Measurements from ENCODE around the gene CYP2A7.
"Not testable (repeated sequence)": the region's sequence is repeated elsewhere in the genome, so short reads cannot be mapped to it uniquely, and the experiment has no call there.

DNA sequence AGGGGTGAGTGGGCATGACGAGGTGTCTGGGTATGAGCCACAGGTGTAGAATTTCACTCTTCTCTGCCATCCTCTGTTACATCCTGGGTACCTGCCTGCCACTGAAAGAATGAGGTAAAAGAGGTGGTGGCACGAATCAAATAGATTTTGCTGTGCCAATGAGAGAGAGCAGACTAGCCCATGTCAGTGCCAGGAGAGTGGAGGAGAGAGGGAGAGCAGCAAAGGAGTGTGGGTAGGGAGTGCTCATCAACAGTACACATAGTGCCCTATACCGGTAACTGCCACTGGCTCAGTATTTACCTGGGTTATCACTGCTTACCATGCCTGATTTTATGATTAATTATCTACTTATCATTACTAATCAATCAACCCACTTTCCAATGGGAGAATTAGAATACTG is 47.9 kb upstream of the CYP2A7 start:
- not testable (repeated sequence) for TF ChIP-seq SNAI2 (CRISPR knock-in tag; IDR thresholded peaks at IDR 0.05); ARNTL (CRISPR knock-in tag; IDR thresholded peaks at IDR 0.05; ENCODE audit: borderline replicate concordance, low read depth); GLIS3 (CRISPR knock-in tag; IDR thresholded peaks at IDR 0.05); ZNF565 (CRISPR knock-in tag; conservative IDR thresholded peaks at IDR 0.05; ENCODE audit: low read depth); ZFP3 (CRISPR knock-in tag; IDR thresholded peaks at IDR 0.05); BACH2 (CRISPR knock-in tag; IDR thresholded peaks at IDR 0.05; ENCODE audit: borderline replicate concordance); ZC3H10 (CRISPR knock-in tag; IDR thresholded peaks at IDR 0.05)
- TF ChIP-seq, protein P1, sequence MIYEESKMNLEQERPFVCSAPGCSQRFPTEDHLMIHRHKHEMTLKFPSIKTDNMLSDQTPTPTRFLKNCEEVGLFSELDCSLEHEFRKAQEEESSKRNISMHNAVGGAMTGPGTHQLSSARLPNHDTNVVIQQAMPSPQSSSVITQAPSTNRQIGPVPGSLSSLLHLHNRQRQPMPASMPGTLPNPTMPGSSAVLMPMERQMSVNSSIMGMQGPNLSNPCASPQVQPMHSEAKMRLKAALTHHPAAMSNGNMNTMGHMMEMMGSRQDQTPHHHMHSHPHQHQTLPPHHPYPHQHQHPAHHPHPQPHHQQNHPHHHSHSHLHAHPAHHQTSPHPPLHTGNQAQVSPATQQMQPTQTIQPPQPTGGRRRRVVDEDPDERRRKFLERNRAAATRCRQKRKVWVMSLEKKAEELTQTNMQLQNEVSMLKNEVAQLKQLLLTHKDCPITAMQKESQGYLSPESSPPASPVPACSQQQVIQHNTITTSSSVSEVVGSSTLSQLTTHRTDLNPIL (CRISPR knock-in tag; IDR thresholded peaks at IDR 0.05; ENCODE audit: low read depth), result not testable (repeated sequence)
- TF ChIP-seq, protein P2, sequence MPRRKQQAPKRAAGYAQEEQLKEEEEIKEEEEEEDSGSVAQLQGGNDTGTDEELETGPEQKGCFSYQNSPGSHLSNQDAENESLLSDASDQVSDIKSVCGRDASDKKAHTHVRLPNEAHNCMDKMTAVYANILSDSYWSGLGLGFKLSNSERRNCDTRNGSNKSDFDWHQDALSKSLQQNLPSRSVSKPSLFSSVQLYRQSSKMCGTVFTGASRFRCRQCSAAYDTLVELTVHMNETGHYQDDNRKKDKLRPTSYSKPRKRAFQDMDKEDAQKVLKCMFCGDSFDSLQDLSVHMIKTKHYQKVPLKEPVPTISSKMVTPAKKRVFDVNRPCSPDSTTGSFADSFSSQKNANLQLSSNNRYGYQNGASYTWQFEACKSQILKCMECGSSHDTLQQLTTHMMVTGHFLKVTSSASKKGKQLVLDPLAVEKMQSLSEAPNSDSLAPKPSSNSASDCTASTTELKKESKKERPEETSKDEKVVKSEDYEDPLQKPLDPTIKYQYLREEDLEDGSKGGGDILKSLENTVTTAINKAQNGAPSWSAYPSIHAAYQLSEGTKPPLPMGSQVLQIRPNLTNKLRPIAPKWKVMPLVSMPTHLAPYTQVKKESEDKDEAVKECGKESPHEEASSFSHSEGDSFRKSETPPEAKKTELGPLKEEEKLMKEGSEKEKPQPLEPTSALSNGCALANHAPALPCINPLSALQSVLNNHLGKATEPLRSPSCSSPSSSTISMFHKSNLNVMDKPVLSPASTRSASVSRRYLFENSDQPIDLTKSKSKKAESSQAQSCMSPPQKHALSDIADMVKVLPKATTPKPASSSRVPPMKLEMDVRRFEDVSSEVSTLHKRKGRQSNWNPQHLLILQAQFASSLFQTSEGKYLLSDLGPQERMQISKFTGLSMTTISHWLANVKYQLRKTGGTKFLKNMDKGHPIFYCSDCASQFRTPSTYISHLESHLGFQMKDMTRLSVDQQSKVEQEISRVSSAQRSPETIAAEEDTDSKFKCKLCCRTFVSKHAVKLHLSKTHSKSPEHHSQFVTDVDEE (CRISPR knock-in tag; IDR thresholded peaks at IDR 0.05), result not testable (repeated sequence)

Measured in SK-N-SH treated with all-trans-retinoic acid at 6 μM for 48 hours (cell line).